GM19043 (cell line): ENCODE results near the gene HCST.

ENCODE experiments used
- ATAC-seq: cut with Tn5 transposase; IDR thresholded peaks from one replicate; pipeline ENCODE4 v1.9.1; 2021; ENCODE audit warnings: low read depth; ENCODE audit not compliant: unreplicated experiment

Gene HCST

DNA sequence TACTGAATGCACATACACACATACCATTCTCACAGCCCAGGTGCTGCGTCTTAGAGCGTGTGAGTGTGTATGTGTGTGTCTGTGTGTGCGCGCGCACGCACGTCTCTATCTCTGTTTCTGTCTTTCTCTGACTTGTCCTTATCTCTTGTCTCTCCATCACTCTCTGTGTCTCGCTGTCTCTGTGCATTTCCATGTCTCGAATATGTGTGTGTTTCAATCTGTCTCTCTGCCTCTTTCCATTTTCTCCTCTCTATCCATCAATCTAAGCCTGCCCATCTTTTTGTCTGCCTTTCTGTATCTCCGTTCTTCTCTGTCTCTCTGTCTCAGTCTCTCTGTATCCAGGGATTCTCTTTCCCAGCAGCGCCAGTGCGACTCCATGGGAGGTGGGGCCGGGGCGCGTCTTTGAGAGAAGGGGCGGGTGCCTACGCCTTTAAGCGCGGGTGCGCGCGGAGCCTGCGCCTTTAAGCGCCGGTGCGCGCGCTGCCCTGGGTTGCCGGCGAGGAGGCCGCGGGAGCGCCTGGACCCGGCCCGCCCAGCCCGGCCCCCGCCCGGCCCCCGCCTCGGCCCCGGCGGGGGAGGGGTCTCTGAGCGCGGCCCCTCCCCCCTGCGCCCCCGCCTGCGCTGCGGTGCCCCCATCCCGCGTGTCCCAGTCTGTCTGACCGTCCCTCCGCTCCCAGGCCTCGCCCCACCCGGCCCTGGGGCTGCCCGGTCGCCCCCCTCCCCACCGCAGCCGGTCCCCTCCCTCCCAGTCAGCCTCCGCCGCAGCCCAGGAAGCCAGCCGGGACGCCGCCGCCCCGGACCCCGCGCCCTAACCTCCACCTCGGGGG, 33.8 kb downstream of the HCST start, which contains the start of gene LRFN3:
Gene LRFN3 (plus strand): TSS at position 464 of the 827 bp plus-strand sequence. CDS start 3,052 bp downstream, outside the sequence.
- ATAC-seq: no peak

DNA sequence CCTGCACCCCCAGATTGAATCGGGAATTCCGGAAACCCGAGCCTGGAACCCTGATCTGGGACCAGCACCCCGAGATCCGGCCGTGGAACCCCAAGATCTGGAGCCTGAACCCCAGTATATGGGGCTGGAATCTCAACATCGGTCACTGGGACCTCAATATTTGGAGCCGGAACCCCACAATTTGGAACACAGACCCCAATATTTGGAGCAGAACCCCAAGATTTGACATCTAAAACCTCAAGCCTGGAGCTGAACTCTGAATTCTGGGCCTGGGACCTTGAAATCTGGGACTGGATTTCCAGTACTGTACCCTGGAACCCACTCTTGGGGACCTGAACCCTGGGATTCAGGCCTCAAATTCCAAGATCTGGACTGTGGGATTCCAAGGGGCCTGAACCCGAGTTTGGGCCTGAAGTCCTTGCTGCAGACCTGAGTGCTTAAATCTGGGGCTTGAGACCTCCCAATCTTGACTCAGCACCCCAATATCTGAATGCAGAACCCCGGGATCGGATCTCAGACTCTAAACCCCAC, 34.5 kb downstream of the HCST start:
- no peak for ATAC-seq

DNA sequence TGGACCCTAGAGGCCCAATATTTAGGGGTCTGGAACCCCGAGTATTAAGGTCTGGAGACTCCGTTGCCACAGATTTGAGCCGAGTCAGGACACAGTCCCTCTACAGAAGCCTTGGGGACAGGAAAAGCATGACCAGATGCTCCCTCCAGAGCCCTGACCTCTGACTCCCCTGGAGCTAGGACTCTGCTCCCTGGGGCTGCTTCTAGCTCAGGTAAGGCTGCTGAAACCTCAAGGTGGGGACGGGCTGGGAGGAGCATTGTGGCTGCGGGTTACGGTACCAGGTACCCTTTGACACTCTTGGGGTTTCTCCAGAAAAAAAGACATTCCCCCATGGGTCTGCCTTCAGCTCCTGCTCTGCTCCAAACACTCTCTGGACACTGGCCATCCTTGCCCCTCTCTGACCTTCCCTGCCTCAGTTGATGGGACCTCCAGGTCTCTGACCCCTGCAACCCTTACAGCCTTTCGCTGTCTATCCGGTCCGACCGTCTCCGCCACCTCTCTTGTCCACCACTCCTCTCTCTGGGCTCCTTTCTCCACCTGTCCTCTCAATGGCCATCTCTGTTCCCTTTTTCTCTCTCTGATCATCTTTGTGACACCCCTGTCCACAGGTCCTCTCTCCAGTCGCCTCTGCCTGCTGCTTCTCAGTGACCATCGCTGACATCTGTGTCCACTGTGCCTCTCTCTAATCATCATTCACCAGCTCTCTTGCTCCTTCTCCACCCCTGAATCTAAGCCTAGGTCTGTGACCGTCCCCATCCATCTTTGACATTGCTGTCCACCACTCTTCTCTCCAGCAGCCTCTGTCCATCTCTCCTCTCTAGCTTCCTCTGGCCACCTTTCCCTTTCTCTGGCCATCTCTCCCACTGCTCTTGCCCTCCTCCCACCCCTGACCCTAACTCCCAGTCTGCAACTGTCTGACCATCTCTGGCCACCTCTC, 35.3 kb downstream of the HCST start:
- no peak for ATAC-seq

DNA sequence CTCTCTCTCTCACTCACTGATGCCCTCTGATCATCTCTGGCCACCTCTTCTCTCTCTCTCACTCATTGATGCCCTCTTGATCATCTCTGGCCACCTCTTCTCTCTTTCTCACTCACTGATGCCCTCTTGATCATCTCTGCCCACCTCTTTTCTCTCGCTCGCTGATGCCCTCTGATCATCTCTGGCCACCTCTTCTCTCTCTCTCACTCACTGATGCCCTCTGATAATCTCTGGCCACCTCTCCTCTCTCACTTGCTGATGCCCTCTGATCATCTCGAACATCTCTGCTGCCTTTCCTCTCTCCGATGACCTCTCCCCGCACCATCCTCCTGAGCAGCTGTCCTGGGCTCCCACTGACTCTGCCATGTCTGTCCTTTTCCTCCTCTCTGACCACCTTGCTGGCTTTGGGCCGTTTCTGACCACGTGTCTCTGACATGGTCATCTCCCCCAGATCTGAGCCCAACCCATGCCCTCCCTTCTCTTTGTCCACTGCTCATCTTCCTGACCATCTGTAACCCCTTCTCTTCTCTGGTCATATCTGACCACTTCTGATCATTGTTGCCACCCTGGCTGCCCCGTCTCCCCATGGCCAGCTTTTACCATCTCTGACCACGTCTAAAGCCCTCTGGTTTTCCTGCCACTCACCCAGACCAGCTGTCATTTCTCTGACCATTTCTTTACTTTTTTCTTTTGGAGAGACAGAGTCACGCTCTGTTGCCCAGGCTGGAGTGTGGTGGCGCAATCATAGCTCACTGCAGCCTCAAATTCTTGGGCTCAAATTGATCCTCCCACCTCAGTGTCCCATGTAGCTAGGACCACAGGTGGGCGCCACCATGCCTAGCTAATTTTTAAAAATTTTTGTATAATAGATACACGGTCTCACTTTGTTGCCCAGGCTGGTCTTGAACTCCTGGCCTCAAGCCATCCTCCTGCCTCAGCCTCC, 36.2 kb downstream of the HCST start:
- no peak for ATAC-seq

DNA sequence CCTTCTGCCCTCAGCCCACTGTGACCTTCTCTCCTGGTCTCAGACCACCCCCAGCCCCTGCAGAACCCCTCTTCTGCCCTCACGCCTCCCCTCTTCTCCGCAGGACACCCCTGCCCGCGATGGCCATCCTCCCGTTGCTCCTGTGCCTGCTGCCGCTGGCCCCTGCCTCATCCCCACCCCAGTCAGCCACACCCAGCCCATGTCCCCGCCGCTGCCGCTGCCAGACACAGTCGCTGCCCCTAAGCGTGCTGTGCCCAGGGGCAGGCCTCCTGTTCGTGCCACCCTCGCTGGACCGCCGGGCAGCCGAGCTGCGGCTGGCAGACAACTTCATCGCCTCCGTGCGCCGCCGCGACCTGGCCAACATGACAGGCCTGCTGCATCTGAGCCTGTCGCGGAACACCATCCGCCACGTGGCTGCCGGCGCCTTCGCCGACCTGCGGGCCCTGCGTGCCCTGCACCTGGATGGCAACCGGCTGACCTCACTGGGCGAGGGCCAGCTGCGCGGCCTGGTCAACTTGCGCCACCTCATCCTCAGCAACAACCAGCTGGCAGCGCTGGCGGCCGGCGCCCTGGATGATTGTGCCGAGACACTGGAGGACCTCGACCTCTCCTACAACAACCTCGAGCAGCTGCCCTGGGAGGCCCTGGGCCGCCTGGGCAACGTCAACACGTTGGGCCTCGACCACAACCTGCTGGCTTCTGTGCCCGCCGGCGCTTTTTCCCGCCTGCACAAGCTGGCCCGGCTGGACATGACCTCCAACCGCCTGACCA, 37.2 kb downstream of the HCST start:
- no peak for ATAC-seq

DNA sequence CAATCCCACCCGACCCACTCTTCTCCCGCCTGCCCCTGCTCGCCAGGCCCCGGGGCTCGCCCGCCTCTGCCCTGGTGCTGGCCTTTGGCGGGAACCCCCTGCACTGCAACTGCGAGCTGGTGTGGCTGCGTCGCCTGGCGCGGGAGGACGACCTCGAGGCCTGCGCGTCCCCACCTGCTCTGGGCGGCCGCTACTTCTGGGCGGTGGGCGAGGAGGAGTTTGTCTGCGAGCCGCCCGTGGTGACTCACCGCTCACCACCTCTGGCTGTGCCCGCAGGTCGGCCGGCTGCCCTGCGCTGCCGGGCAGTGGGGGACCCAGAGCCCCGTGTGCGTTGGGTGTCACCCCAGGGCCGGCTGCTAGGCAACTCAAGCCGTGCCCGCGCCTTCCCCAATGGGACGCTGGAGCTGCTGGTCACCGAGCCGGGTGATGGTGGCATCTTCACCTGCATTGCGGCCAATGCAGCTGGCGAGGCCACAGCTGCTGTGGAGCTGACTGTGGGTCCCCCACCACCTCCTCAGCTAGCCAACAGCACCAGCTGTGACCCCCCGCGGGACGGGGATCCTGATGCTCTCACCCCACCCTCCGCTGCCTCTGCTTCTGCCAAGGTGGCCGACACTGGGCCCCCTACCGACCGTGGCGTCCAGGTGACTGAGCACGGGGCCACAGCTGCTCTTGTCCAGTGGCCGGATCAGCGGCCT, 37.9 kb downstream of the HCST start:
- no peak for ATAC-seq

DNA sequence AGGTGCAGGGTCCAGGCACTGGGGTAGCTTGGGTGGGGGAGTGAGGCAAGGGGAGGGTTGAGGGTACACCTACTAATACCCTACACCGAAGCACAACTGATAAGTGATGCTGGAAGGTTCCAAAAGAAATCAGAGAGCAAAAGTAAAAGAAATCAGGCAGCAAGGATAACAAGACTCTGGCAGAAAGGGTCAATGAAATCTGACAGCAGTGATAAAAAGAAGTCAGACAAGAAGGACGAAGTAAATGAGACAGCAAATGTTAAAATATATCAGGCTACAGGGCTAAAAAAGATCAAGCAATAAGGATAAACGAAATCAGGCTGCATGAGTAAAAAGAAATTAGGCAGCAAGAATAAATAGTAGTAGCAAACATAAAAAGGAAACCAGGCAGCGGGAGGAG, 38.5 kb downstream of the HCST start:
- no peak for ATAC-seq

DNA sequence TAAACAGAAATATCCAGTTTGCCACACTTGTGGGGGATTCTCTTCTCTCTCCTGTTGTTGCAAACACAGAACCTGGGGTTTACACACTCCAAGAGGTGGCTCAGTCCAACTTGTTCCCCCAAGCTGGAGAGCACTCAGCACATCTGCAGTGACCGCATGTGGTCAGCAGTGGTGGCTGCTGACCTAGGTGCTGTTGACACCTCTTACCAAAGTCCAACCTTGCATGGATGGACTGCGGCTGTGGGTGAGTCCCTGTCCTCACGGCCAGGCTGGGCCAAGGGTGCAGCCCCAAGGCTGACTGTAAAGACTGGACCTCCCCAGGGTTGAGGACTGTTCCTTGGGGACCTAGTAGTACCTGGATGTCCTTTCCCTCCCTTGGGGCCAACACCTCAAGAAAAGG, 39.9 kb downstream of the HCST start:
- no peak for ATAC-seq

DNA sequence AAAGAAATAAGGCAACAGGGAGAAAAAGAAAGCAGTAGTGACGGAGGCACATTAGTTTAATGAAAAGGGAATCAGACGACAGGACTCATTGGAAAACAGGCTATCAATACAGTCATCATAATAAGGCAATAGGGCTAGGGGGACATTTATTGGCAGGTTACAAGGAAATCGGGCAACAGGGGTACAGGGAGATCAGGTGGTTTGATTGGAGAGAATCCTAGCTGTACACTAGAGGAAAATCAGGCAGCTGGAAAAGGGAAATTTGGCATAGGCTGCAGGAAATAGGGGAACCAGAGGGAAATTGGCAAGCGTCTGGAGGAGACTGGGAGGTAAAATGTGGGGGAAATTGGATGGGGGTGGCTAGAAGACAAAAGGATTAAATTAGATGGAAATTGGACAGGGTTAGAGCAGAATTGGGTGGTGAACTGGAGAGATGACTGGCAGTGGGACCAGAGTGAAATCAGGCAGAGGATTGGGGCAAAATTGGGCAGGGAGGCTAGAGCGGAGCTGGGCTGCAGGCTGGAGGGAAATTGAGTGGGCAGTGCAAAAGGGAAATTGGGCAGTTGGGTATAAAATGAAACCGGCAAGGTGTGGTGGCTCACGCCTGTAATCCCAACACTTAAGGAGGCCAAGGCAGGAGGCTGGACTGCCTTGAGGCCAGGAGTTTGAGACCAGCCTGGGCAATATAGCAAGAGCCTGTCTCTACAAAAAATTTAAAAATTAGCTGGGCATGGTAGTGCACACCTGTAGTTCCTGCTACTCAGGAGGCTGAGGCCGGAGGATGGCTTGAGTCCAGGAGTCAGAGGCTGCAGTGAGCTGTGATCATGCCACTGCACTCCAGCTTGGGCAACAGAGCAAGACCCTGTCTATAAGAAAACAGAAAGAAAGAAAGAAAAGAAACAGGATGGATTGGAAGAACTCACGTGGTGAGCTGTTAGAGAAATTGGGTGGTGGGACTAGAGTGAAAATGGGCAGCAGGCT, 41.3 kb downstream of the HCST start:
- no peak for ATAC-seq

DNA sequence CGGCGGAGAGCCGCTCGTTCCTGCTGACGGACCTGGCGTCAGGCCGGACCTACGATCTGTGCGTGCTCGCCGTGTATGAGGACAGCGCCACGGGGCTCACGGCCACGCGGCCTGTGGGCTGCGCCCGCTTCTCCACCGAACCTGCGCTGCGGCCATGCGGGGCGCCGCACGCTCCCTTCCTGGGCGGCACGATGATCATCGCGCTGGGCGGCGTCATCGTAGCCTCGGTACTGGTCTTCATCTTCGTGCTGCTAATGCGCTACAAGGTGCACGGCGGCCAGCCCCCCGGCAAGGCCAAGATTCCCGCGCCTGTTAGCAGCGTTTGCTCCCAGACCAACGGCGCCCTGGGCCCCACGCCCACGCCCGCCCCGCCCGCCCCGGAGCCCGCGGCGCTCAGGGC, 42.2 kb downstream of the HCST start:
- no peak for ATAC-seq

DNA sequence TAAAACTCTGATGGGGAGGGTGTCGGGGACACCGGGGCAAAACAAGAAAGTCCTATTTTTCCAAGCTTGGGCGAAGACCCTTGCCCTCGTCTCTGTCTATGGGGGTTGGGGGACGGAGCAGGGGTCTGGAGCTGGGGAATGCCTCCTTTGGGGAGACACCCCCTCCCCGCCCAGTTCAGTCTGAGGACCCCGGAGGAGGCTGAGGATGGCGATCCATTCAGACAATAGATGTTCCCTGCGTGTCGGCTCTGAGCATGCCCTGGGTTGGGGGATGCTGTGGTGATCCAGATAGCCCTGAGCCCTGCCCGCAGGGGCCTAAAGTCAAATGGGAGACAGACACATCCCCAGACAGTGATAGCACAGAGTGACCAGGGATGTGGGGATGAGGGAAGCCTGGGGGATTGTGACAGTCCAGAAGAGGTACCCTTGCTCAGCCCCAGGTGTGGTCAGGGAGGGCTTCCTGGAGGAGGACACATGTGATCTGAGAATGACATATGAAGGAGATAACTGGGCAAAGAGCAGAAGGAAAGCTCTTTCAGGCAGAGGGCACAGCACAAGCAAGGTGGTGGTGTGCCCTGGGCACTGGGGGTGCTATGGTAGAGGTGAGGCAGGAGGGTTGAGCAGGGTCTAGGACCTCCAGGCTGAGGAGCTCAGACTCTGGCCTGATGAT, 42.9 kb downstream of the HCST start:
- no peak for ATAC-seq

DNA sequence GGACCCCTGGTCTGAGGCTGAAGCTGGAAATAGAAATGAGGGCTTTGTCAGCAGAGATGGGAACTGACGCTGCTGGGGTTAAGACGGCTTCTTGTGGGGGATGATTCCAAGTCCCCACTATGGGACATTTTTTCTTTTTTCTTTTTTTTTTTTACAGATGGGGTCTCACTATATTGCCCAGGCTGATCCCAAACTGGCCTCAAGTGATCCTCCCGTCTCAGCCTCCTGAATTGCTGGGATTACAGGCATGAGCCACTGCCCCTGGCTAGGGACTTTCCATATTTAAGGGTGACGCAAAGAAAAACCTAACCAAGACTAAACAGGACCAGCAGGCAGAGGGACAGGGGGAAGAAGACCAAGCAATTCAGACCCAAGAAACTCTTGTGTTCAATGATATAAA, 43.9 kb downstream of the HCST start:
- ATAC-seq: no peak

DNA sequence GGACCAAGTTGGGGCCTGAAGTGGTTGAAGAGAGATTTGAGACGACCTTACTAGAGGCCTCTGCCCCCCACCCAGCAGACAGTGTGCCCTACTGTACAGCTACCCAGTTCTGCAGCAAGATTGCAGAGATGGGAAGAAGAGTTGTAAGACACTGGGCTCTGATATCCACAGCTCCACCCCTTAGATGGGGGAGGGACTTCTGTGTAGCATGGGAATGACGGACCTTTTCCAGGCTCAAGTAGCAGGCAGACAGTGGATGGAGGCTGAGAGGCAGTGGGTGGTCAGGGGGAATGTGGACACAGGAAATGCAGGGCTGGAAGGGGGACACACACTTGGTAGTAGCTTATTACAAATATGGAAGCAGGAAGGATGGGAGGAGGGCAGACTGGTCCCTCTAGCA, 46.8 kb downstream of the HCST start:
- no peak for ATAC-seq
